Smooth muscle cell of the umbilical artery (primary cell): ENCODE measurements around the gene PCDHGC5. TPM values are rescaled to one million over a fixed set of nuclear protein-coding genes. Genes with fewer than 3 reads are reported as not detected.

Source experiments
- total RNA-seq: library from RNA; depleted of rRNA; stranded (reverse); fragments of >200 nt; gene quantifications from 2 replicates; pipeline ENCODE4 v1.2.3, GENCODE V29; 2014

PCDHGC5 gene
- total RNA-seq: 2.4 and 10.2 TPM in 2 replicates

DNA sequence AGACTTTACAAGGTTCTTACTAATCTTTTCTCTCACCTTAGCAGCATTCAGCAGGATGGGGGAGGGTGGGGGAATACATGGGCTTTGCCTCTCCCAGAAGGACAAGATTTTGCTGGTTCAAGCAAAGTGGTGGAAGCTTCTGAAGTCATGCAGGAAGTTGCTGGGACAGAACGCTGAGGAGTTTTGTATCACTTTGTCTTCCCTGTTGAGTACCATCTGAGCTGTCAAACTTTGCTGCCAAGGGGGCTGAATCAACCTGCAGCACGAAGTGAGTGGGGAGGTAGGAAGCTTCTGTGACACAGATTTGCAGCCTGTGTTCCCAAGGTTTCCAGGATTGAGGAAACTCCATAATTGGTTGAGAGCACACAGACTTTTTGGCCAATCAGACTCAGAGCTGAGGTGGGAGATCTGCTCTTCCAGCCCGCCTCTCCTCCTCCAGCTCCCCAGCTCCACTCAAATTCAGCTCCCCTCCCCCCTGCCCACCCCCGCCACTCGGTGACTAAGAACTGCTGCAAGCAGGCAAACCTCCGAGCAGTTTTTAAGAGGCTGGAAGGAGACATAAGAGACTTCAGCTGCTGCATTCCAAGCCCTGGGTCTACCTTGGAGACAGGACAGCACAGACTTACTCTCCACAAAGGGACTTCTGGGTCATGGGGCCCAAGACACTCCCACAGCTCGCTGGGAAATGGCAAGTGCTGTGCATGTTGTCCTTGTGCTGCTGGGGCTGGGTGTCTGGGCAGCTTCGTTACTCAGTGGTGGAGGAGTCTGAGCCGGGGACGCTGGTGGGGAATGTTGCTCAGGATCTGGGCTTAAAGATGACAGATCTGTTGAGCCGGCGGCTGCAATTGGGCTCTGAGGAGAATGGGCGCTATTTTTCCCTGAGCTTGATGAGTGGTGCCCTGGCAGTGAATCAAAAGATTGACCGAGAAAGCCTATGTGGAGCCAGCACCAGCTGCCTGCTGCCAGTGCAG is at the start of gene PCDHGC5:
Gene PCDHGC5, plus strand, starts transcription at position 491 of the 971 bp plus-strand sequence. Its CDS starts 160 bp downstream, at position 651.

GRCh38 chr5:141475625-141476131 is 13.2 kb upstream of the PCDHGC5 start, which contains the start of gene PCDHGC3:
TSS of gene PCDHGC3 (plus strand) at chr5:141475966. CDS start at chr5:141476117, 151 bp downstream.

GRCh38 chr5:141484641-141485311 is 4.1 kb upstream of the PCDHGC5 start, which contains the start of gene PCDHGC4:
TSS of gene PCDHGC4 (plus strand) at chr5:141485030. CDS start at chr5:141485174, 144 bp downstream.

Other genes starting within 250 kb of the PCDHGC5 start
- 0.28 and 0.59 TPM in 2 replicates for gene PCDHB15, start 243.7 kb upstream of the PCDHGC5 start, total RNA-seq
- gene SLC25A2, start 185.0 kb upstream of the PCDHGC5 start, total RNA-seq: 0.28 and 0.30 TPM in 2 replicates
- 79.9 and 81.4 TPM in 2 replicates for gene TAF7, start 168.3 kb upstream of the PCDHGC5 start, total RNA-seq
- 0.69 and 0.89 TPM in 2 replicates for gene PCDHGA1, start 158.6 kb upstream of the PCDHGC5 start, total RNA-seq
- 3.5 and 3.9 TPM in 2 replicates for gene PCDHGA2, start 150.3 kb upstream of the PCDHGC5 start, total RNA-seq
- gene PCDHGA3, start 145.3 kb upstream of the PCDHGC5 start, total RNA-seq: 1.6 and 2.1 TPM in 2 replicates
- gene PCDHGB1, start 139.0 kb upstream of the PCDHGC5 start, total RNA-seq: 3.3 TPM in 2 replicates
- 5.8 and 6.5 TPM in 2 replicates for gene PCDHGA4, start 134.1 kb upstream of the PCDHGC5 start, total RNA-seq
- gene PCDHGB2, start 129.1 kb upstream of the PCDHGC5 start, total RNA-seq: 2.1 and 2.4 TPM in 2 replicates
- 0.89 and 0.92 TPM in 2 replicates for gene PCDHGA5, start 124.9 kb upstream of the PCDHGC5 start, total RNA-seq
- gene PCDHGB3, start 118.8 kb upstream of the PCDHGC5 start, total RNA-seq: 6.5 and 6.8 TPM in 2 replicates
- gene PCDHGA6, start 115.2 kb upstream of the PCDHGC5 start, total RNA-seq: 3.2 and 4.2 TPM in 2 replicates
- gene PCDHGA7, start 106.3 kb upstream of the PCDHGC5 start, total RNA-seq: 4.2 and 6.8 TPM in 2 replicates
- 25.5 and 27.3 TPM in 2 replicates for gene PCDHGB4, start 101.4 kb upstream of the PCDHGC5 start, total RNA-seq
- 2.8 and 3.0 TPM in 2 replicates for gene PCDHGA8, start 96.4 kb upstream of the PCDHGC5 start, total RNA-seq
- gene PCDHGB5, start 91.1 kb upstream of the PCDHGC5 start, total RNA-seq: 30.9 and 34.3 TPM in 2 replicates
- 3.6 and 4.5 TPM in 2 replicates for gene PCDHGA9, start 86.3 kb upstream of the PCDHGC5 start, total RNA-seq
- 2.4 and 2.8 TPM in 2 replicates for gene PCDHGB6, start 81.1 kb upstream of the PCDHGC5 start, total RNA-seq
- gene PCDHGA10, start 76.1 kb upstream of the PCDHGC5 start, total RNA-seq: 6.8 and 8.6 TPM in 2 replicates
- gene PCDHGB7, start 71.4 kb upstream of the PCDHGC5 start, total RNA-seq: 8.3 and 10.1 TPM in 2 replicates
- 12.5 and 19.4 TPM in 2 replicates for gene PCDHGA11, start 68.0 kb upstream of the PCDHGC5 start, total RNA-seq
- gene PCDHGA12, start 58.6 kb upstream of the PCDHGC5 start, total RNA-seq: 16.3 and 33.7 TPM in 2 replicates
- 38.6 and 69.3 TPM in 2 replicates for gene PCDHGC3, start 13.1 kb upstream of the PCDHGC5 start, total RNA-seq
- gene PCDHGC4, start 4.1 kb upstream of the PCDHGC5 start, total RNA-seq: 2.4 and 3.5 TPM in 2 replicates
- gene DIAPH1, start 129.9 kb downstream of the PCDHGC5 start, total RNA-seq: 14.0 and 53.9 TPM in 2 replicates
- 44.2 and 49.2 TPM in 2 replicates for gene HDAC3, start 147.8 kb downstream of the PCDHGC5 start, total RNA-seq
- gene RELL2, start 147.9 kb downstream of the PCDHGC5 start, total RNA-seq: 3.9 and 7.0 TPM in 2 replicates
- 39.2 and 61.7 TPM in 2 replicates for gene FCHSD1, start 162.3 kb downstream of the PCDHGC5 start, total RNA-seq
- 8.9 and 14.5 TPM in 2 replicates for gene ARAP3, start 193.1 kb downstream of the PCDHGC5 start, total RNA-seq